Measurements from ENCODE around the gene RBP5.

RBP5 gene

GRCh38 chr12:7161811-7162210 is 33.1 kb upstream of the RBP5 start:
- peaks cover 0 to 10% (median 0%) of the 10 kb centered on the region in 5 experiments for H3K27me3 ChIP-seq (replicated peaks in 2 of 5; ENCODE audit: control insufficient read depth in 4 of 5, insufficient read depth in 5 of 5, low read length in 4 of 5)
- H3K36me3 ChIP-seq (ENCODE audit: control insufficient read depth in 4 of 4, insufficient read depth in 4 of 4, low read length in 3 of 4) = peaks cover 0 to 13% (median 6%) of the 10 kb centered on the region in 4 experiments
- DNase-seq = no peak
- peaks cover 0 to 8% (median 1%) of the 10 kb centered on the region in 4 experiments for H3K4me1 ChIP-seq (ENCODE audit: control extremely low read depth in 1 of 4, control insufficient read depth in 4 of 4, insufficient read depth in 4 of 4, low read length in 3 of 4)
- H3K4me3 ChIP-seq (ENCODE audit: control insufficient read depth in 1 of 7, extremely low read depth in 1 of 7, insufficient read depth in 4 of 7, low read depth in 2 of 7, low read length in 6 of 7) = no peak overlapping the region
- ChIA-PET POLR2A (no interaction called here), CTCF (interaction anchor here (1.1 to 3.0 kb wide), 4 partner anchors 7 to 17 kb away, joined by 4 to 11 read pairs (median 4); no protein-coding TSS in a partner anchor)
- no peak overlapping the region for H3K27ac ChIP-seq (ENCODE audit: insufficient read depth in 1 of 2, low read depth in 1 of 2, low read length in 2 of 2, poor library complexity in 1 of 2, severe bottlenecking in 2 of 2)
- H3K9me3 ChIP-seq (ENCODE audit: control extremely low read depth in 1 of 5, control insufficient read depth in 4 of 5, insufficient read depth in 2 of 5, low read depth in 1 of 5, low read length in 4 of 5) = peaks cover 0 to 3% (median 0%) of the 10 kb centered on the region in 5 experiments
- 100% methylated on average over 3 of the region's 5 CpGs for WGBS (ENCODE audit: insufficient coverage)

GRCh38 chr12:7161327-7161726 is 32.6 kb upstream of the RBP5 start:
- POLR2A ChIA-PET = no interaction called here
- no peaks in the 10 kb centered on the region for H3K9me3 ChIP-seq (ENCODE audit: control extremely low read depth in 1 of 5, control insufficient read depth in 4 of 5, insufficient read depth in 2 of 5, low read depth in 1 of 5, low read length in 4 of 5)
- DNase-seq = no peak
- CTCF ChIA-PET = interaction anchor here (0.8 to 3.0 kb wide), 6 partner anchors 12 to 293 kb away, joined by 3 to 11 read pairs (median 3); partner anchors contain the start of gene PEX5
- H3K36me3 ChIP-seq (ENCODE audit: control insufficient read depth in 4 of 4, insufficient read depth in 4 of 4, low read length in 3 of 4) = peaks cover 0 to 18% (median 8%) of the 10 kb centered on the region in 4 experiments
- no peak overlapping the region for H3K4me3 ChIP-seq (ENCODE audit: control insufficient read depth in 1 of 7, extremely low read depth in 1 of 7, insufficient read depth in 4 of 7, low read depth in 2 of 7, low read length in 6 of 7)
- no peak overlapping the region for H3K27ac ChIP-seq (ENCODE audit: insufficient read depth in 1 of 2, low read depth in 1 of 2, low read length in 2 of 2, poor library complexity in 1 of 2, severe bottlenecking in 2 of 2)
- peaks cover 0 to 10% (median 0%) of the 10 kb centered on the region in 5 experiments for H3K27me3 ChIP-seq (replicated peaks in 2 of 5; ENCODE audit: control insufficient read depth in 4 of 5, insufficient read depth in 5 of 5, low read length in 4 of 5)
- WGBS (ENCODE audit: insufficient coverage) = 100% methylated on average over 2 of the region's 4 CpGs
- H3K4me1 ChIP-seq (ENCODE audit: control extremely low read depth in 1 of 4, control insufficient read depth in 4 of 4, insufficient read depth in 4 of 4, low read length in 3 of 4) = peaks cover 0 to 8% (median 1%) of the 10 kb centered on the region in 4 experiments

GRCh38 chr12:7160183-7160582 is 31.5 kb upstream of the RBP5 start:
- 81% methylated on average over 6 of the region's 7 CpGs for WGBS (ENCODE audit: insufficient coverage)
- ChIA-PET CTCF (interaction anchor here (1.1 to 1.4 kb wide), 3 partner anchors 13 to 29 kb away, joined by 3 to 4 read pairs (median 3); partner anchors contain the start of gene PEX5), POLR2A (no interaction called here)
- Histone ChIP-seq H3K27ac (ENCODE audit: insufficient read depth in 1 of 2, low read depth in 1 of 2, low read length in 2 of 2, poor library complexity in 1 of 2, severe bottlenecking in 2 of 2) (no peak overlapping the region), H3K4me1 (ENCODE audit: control extremely low read depth in 1 of 4, control insufficient read depth in 4 of 4, insufficient read depth in 4 of 4, low read length in 3 of 4) (peaks cover 0 to 8% (median 1%) of the 10 kb centered on the region in 4 experiments), H3K9me3 (ENCODE audit: control extremely low read depth in 1 of 5, control insufficient read depth in 4 of 5, insufficient read depth in 2 of 5, low read depth in 1 of 5, low read length in 4 of 5) (no peaks in the 10 kb centered on the region), H3K4me3 (ENCODE audit: control insufficient read depth in 1 of 7, extremely low read depth in 1 of 7, insufficient read depth in 4 of 7, low read depth in 2 of 7, low read length in 6 of 7) (no peak overlapping the region), H3K27me3 (replicated peaks in 2 of 5; ENCODE audit: control insufficient read depth in 4 of 5, insufficient read depth in 5 of 5, low read length in 4 of 5) (peaks cover 0 to 10% (median 0%) of the 10 kb centered on the region in 5 experiments), H3K36me3 (ENCODE audit: control insufficient read depth in 4 of 4, insufficient read depth in 4 of 4, low read length in 3 of 4) (peaks cover 0 to 29% (median 14%) of the 10 kb centered on the region in 4 experiments)
- no peak for DNase-seq

- POLR2A ChIA-PET = no interaction called here
- H3K9me3 ChIP-seq (ENCODE audit: control extremely low read depth in 1 of 5, control insufficient read depth in 4 of 5, insufficient read depth in 2 of 5, low read depth in 1 of 5, low read length in 4 of 5) = no peaks in the 10 kb centered on the region
- no peak overlapping the region for H3K27ac ChIP-seq (ENCODE audit: insufficient read depth in 1 of 2, low read depth in 1 of 2, low read length in 2 of 2, poor library complexity in 1 of 2, severe bottlenecking in 2 of 2)
- WGBS (ENCODE audit: insufficient coverage) = 96% methylated on average over 7 of the region's 10 CpGs
- DNase-seq = no peak
- H3K4me1 ChIP-seq (ENCODE audit: control extremely low read depth in 1 of 4, control insufficient read depth in 4 of 4, insufficient read depth in 4 of 4, low read length in 3 of 4) = peaks cover 0 to 8% (median 1%) of the 10 kb centered on the region in 4 experiments
- CTCF ChIA-PET = interaction anchor here (7.1 kb wide), 1 partner anchor 15 kb away, joined by 49 read pairs; no protein-coding TSS in a partner anchor
- no peak overlapping the region for H3K4me3 ChIP-seq (ENCODE audit: control insufficient read depth in 1 of 7, extremely low read depth in 1 of 7, insufficient read depth in 4 of 7, low read depth in 2 of 7, low read length in 6 of 7)
- peaks cover 2 to 37% (median 23%) of the 10 kb centered on the region in 4 experiments for H3K36me3 ChIP-seq (ENCODE audit: control insufficient read depth in 4 of 4, insufficient read depth in 4 of 4, low read length in 3 of 4)
- H3K27me3 ChIP-seq (replicated peaks in 2 of 5; ENCODE audit: control insufficient read depth in 4 of 5, insufficient read depth in 5 of 5, low read length in 4 of 5) = peaks cover 0 to 10% (median 0%) of the 10 kb centered on the region in 5 experiments
Observed at GRCh38 chr12:7158781-7159609, 30.3 kb upstream of the RBP5 start.

- peaks cover 0 to 3% (median 0%) of the 10 kb centered on the region in 5 experiments for H3K27me3 ChIP-seq (replicated peaks in 2 of 5; ENCODE audit: control insufficient read depth in 4 of 5, insufficient read depth in 5 of 5, low read length in 4 of 5)
- WGBS (ENCODE audit: insufficient coverage) = 95% methylated on average over 17 of the region's 17 CpGs
- H3K36me3 ChIP-seq (ENCODE audit: control insufficient read depth in 4 of 4, insufficient read depth in 4 of 4, low read length in 3 of 4) = peaks cover 4 to 50% (median 32%) of the 10 kb centered on the region in 4 experiments
- ChIA-PET POLR2A (no interaction called here), CTCF (interaction anchor here (7.1 kb wide), 1 partner anchor 13 kb away, joined by 49 read pairs; no protein-coding TSS in a partner anchor)
- H3K27ac ChIP-seq (ENCODE audit: insufficient read depth in 1 of 2, low read depth in 1 of 2, low read length in 2 of 2, poor library complexity in 1 of 2, severe bottlenecking in 2 of 2) = no peak overlapping the region
- no peak overlapping the region for H3K4me3 ChIP-seq (ENCODE audit: control insufficient read depth in 1 of 7, extremely low read depth in 1 of 7, insufficient read depth in 4 of 7, low read depth in 2 of 7, low read length in 6 of 7)
- peaks cover 0 to under 1% (median 0%) of the 10 kb centered on the region in 4 experiments for H3K4me1 ChIP-seq (ENCODE audit: control extremely low read depth in 1 of 4, control insufficient read depth in 4 of 4, insufficient read depth in 4 of 4, low read length in 3 of 4)
- DNase-seq = no peak
- H3K9me3 ChIP-seq (ENCODE audit: control extremely low read depth in 1 of 5, control insufficient read depth in 4 of 5, insufficient read depth in 2 of 5, low read depth in 1 of 5, low read length in 4 of 5) = no peaks in the 10 kb centered on the region
Observed at GRCh38 chr12:7157391-7157790, 28.7 kb upstream of the RBP5 start.

GRCh38 chr12:7156259-7157197 is 27.8 kb upstream of the RBP5 start:
- no peak for DNase-seq
- no peaks in the 10 kb centered on the region for H3K9me3 ChIP-seq (ENCODE audit: control extremely low read depth in 1 of 5, control insufficient read depth in 4 of 5, insufficient read depth in 2 of 5, low read depth in 1 of 5, low read length in 4 of 5)
- ChIA-PET CTCF (interaction anchor here (7.1 kb wide), 1 partner anchor 12 kb away, joined by 49 read pairs; no protein-coding TSS in a partner anchor), POLR2A (no interaction called here)
- peaks cover 4 to 50% (median 37%) of the 10 kb centered on the region in 4 experiments for H3K36me3 ChIP-seq (ENCODE audit: control insufficient read depth in 4 of 4, insufficient read depth in 4 of 4, low read length in 3 of 4)
- no peaks in the 10 kb centered on the region for H3K4me1 ChIP-seq (ENCODE audit: control extremely low read depth in 1 of 4, control insufficient read depth in 4 of 4, insufficient read depth in 4 of 4, low read length in 3 of 4)
- H3K27ac ChIP-seq (ENCODE audit: insufficient read depth in 1 of 2, low read depth in 1 of 2, low read length in 2 of 2, poor library complexity in 1 of 2, severe bottlenecking in 2 of 2) = no peak overlapping the region
- no peaks in the 10 kb centered on the region for H3K27me3 ChIP-seq (replicated peaks in 2 of 5; ENCODE audit: control insufficient read depth in 4 of 5, insufficient read depth in 5 of 5, low read length in 4 of 5)
- no peak overlapping the region for H3K4me3 ChIP-seq (ENCODE audit: control insufficient read depth in 1 of 7, extremely low read depth in 1 of 7, insufficient read depth in 4 of 7, low read depth in 2 of 7, low read length in 6 of 7)
- 93% methylated on average over 14 of the region's 24 CpGs for WGBS (ENCODE audit: insufficient coverage)

All from common myeloid progenitor, CD34-positive (primary cell).